Activated CD4-positive, alpha-beta T cell treated with anti-CD3 and anti-CD28 coated beads, Interleukin-2, Interleukin-6, amounts not matched to agents 100 ng/mL and 50 ng/mL, durations not matched to agents 16 hours and 8 hours (primary cell): Measurements from ENCODE around the gene CAMSAP3.

Experiments used
- DNase-seq: peaks from one replicate; pipeline ENCODE4 v3.0.0-alpha.2; 2020

The CAMSAP3 gene

GRCh38 chr19:7632340-7633203 lies 36.9 kb downstream of the CAMSAP3 start:
- no peak for DNase-seq

GRCh38 chr19:7633698-7634097 lies 38.0 kb downstream of the CAMSAP3 start, which contains the start of gene PCP2:
Gene PCP2, minus strand, starts transcription at chr19:7633719. Its CDS starts 262 bp downstream, at chr19:7633457.
- no peak for DNase-seq

GRCh38 chr19:7635670-7636069 lies 40.0 kb downstream of the CAMSAP3 start:
- no peak for DNase-seq

- no peak for DNase-seq
Measured at GRCh38 chr19:7636317-7636690, 40.6 kb downstream of the CAMSAP3 start.

GRCh38 chr19:7636691-7637373 lies 41.2 kb downstream of the CAMSAP3 start, which contains the start of gene STXBP2:
Gene STXBP2, plus strand, starts transcription at chr19:7637110. Its CDS starts 40 bp downstream, at chr19:7637150.
- DNase-seq = peak; percentile 93

GRCh38 chr19:7637374-7638256 lies 42.0 kb downstream of the CAMSAP3 start:
- DNase-seq = peak; percentile 22

GRCh38 chr19:7638802-7639465 lies 43.3 kb downstream of the CAMSAP3 start:
- no peak for DNase-seq

- DNase-seq = no peak
Measured at GRCh38 chr19:7639863-7640348, 44.2 kb downstream of the CAMSAP3 start.

- DNase-seq = no peak
Measured at GRCh38 chr19:7640803-7641202, 45.1 kb downstream of the CAMSAP3 start.

- no peak for DNase-seq
Measured at GRCh38 chr19:7641290-7642276, 45.9 kb downstream of the CAMSAP3 start.

GRCh38 chr19:7642295-7643030 lies 46.8 kb downstream of the CAMSAP3 start:
- no peak for DNase-seq

GRCh38 chr19:7643031-7643415 lies 47.4 kb downstream of the CAMSAP3 start:
- no peak for DNase-seq

- DNase-seq = peak; percentile 19
Measured at GRCh38 chr19:7643629-7644549, 48.2 kb downstream of the CAMSAP3 start.

GRCh38 chr19:7644550-7644877 lies 48.9 kb downstream of the CAMSAP3 start:
- DNase-seq = no peak

GRCh38 chr19:7645163-7645562 lies 49.5 kb downstream of the CAMSAP3 start:
- no peak for DNase-seq

- DNase-seq = no peak
Measured at GRCh38 chr19:7645656-7646425, 50.2 kb downstream of the CAMSAP3 start.

- DNase-seq = no peak
Measured at GRCh38 chr19:7646426-7646700, 50.7 kb downstream of the CAMSAP3 start.

- DNase-seq = no peak
Measured at GRCh38 chr19:7647156-7647555, 51.5 kb downstream of the CAMSAP3 start.
